HEK293T (cell line): ENCODE measurements around the gene TBX5.

Source experiments
- ARNT ChIP-seq: fragments of 450-650 bp; IDR thresholded peaks from 2 replicates; pipeline ENCODE4 v1.6.1; 2017; ENCODE audit warnings: mild to moderate bottlenecking
- BHLHE40 ChIP-seq: fragments of 450-650 bp; IDR thresholded peaks from 2 replicates; pipeline ENCODE4 v1.6.1; 2016; ENCODE audit warnings: mild to moderate bottlenecking, moderate library complexity, borderline replicate concordance
- CTBP1 ChIP-seq: fragments of 450-650 bp; IDR thresholded peaks from 2 replicates; pipeline ENCODE4 v1.6.1; 2016; ENCODE audit warnings: borderline replicate concordance
- ELF4 ChIP-seq: fragments of 450-650 bp; IDR thresholded peaks from 2 replicates; pipeline ENCODE4 v1.6.1; 2017; ENCODE audit warnings: antibody characterized with exemption
- FOXA1 ChIP-seq: fragments of 450-650 bp; IDR thresholded peaks from 2 replicates; pipeline ENCODE4 v1.6.1; 2016; ENCODE audit warnings: mild to moderate bottlenecking
- FOXK2 ChIP-seq: fragments of 450-650 bp; IDR thresholded peaks from 2 replicates; pipeline ENCODE4 v1.6.1; 2016; ENCODE audit warnings: mild to moderate bottlenecking
- FOXM1 ChIP-seq: fragments of 450-650 bp; IDR thresholded peaks from 2 replicates; pipeline ENCODE4 v1.6.1; 2017; ENCODE audit warnings: mild to moderate bottlenecking, borderline replicate concordance
- HDGF ChIP-seq: fragments of 450-650 bp; IDR thresholded peaks from 2 replicates; pipeline ENCODE4 v1.6.1; 2017; ENCODE audit warnings: antibody characterized with exemption, borderline replicate concordance
- LEF1 ChIP-seq: fragments of 450-650 bp; IDR thresholded peaks from 2 replicates; pipeline ENCODE4 v1.6.1; 2017; ENCODE audit warnings: mild to moderate bottlenecking, borderline replicate concordance
- NFRKB ChIP-seq: fragments of 450-650 bp; IDR thresholded peaks from 2 replicates; pipeline ENCODE4 v1.6.1; 2016; ENCODE audit warnings: mild to moderate bottlenecking, moderate library complexity
- PKNOX1 ChIP-seq: fragments of 450-650 bp; IDR thresholded peaks from 2 replicates; pipeline ENCODE4 v1.6.1; 2016
- SP1 ChIP-seq: fragments of 450-650 bp; IDR thresholded peaks from 2 replicates; pipeline ENCODE4 v1.6.1; 2017
- SUZ12 ChIP-seq: fragments of 450-650 bp; IDR thresholded peaks from 2 replicates; pipeline ENCODE4 v1.6.1; 2016; ENCODE audit warnings: mild to moderate bottlenecking
- TARDBP ChIP-seq: fragments of 450-650 bp; IDR thresholded peaks from 2 replicates; pipeline ENCODE4 v1.6.1; 2016

- TF ChIP-seq ARNT (no peak), ELF4 (no peak), PKNOX1 (no peak), BHLHE40 (no peak), SUZ12 (no peak), FOXM1 (no peak), TARDBP (no peak), FOXK2 (no peak), LEF1 (no peak), NFRKB (no peak), SP1 (no peak), FOXA1 (no peak), CTBP1 (no peak), HDGF (no peak)
These were observed 6.2 kb downstream of the TBX5 start for GRCh38 chr12:114399664-114400211.
